ENCODE results near the gene EFCAB8. TPM values are rescaled to one million over a fixed set of nuclear protein-coding genes. Genes with fewer than 3 reads are reported as not detected.

The EFCAB8 gene
- polyA plus RNA-seq, 3 donors from 2014 or later = 0.20 TPM; not detected in 2

GRCh38 chr20:32829311-32830005 lies 29.3 kb upstream of the EFCAB8 start:
- peaks cover 2 to 10% (median 3%) of the 10 kb centered on the region in 3 donors for H3K27me3 Mint-ChIP-seq (ENCODE audit: low read depth in 3 of 3)
- peaks cover 54 to 71% of the 10 kb centered on the region in 2 donors for H3K4me1 Mint-ChIP-seq
- peak overlapping the region in 1 of 5 donors; percentile 5 for H3K4me3 Mint-ChIP-seq
- H3K36me3 Mint-ChIP-seq = peaks cover 9 to 23% (median 10%) of the 10 kb centered on the region in 3 donors
- DNase-seq = no peak
- peak overlapping the region in 5 of 6 donors; percentile 49 to 78 (median 60) for H3K27ac Mint-ChIP-seq
- H3K9me3 Mint-ChIP-seq = no peaks in the 10 kb centered on the region

GRCh38 chr20:32830437-32830836 lies 28.3 kb upstream of the EFCAB8 start:
- DNase-seq = no peak
- Mint-ChIP-seq H3K9me3 (no peaks in the 10 kb centered on the region), H3K4me3 (no peak overlapping the region), H3K27me3 (ENCODE audit: low read depth in 3 of 3) (peaks cover 2 to 10% (median 3%) of the 10 kb centered on the region in 3 donors), H3K4me1 (peaks cover 50 to 72% of the 10 kb centered on the region in 2 donors), H3K27ac (peak overlapping the region; percentile 1 to 78 (median 26)), H3K36me3 (peaks cover 9 to 23% (median 10%) of the 10 kb centered on the region in 3 donors)

- no peaks in the 10 kb centered on the region for H3K9me3 Mint-ChIP-seq
- H3K27me3 Mint-ChIP-seq (ENCODE audit: low read depth in 3 of 3) = peaks cover 0 to 10% (median 2%) of the 10 kb centered on the region in 3 donors
- H3K4me1 Mint-ChIP-seq = peaks cover 53 to 73% of the 10 kb centered on the region in 2 donors
- peaks cover 5 to 27% (median 6%) of the 10 kb centered on the region in 3 donors for H3K36me3 Mint-ChIP-seq
- peak overlapping the region in 5 of 6 donors; percentile 48 to 84 (median 79) for H3K27ac Mint-ChIP-seq
- H3K4me3 Mint-ChIP-seq = peak overlapping the region in 4 of 5 donors; percentile 19 to 74 (median 72)
- no peak for DNase-seq
Measured at GRCh38 chr20:32831982-32832381, 26.7 kb upstream of the EFCAB8 start.

- Mint-ChIP-seq H3K4me1 (peaks cover 53 to 72% of the 10 kb centered on the region in 2 donors), H3K9me3 (no peaks in the 10 kb centered on the region), H3K4me3 (peak overlapping the region; percentile 51 to 75 (median 72)), H3K36me3 (peaks cover 5 to 24% (median 9%) of the 10 kb centered on the region in 3 donors), H3K27ac (peak overlapping the region; percentile 47 to 85 (median 72)), H3K27me3 (ENCODE audit: low read depth in 3 of 3) (peaks cover 0 to 10% (median 2%) of the 10 kb centered on the region in 3 donors)
- DNase-seq = peak; percentile 41 to 51 (median 50)
Measured at GRCh38 chr20:32832664-32833063, 26.1 kb upstream of the EFCAB8 start.

- Mint-ChIP-seq H3K4me1 (peaks cover 36 to 49% of the 10 kb centered on the region in 2 donors), H3K27me3 (ENCODE audit: low read depth in 3 of 3) (peaks cover 0 to 7% (median 2%) of the 10 kb centered on the region in 3 donors), H3K9me3 (no peaks in the 10 kb centered on the region), H3K4me3 (no peak overlapping the region), H3K36me3 (peaks cover 3 to 29% (median 15%) of the 10 kb centered on the region in 3 donors), H3K27ac (peak overlapping the region in 2 of 6 donors; percentile 44 to 46)
- DNase-seq = no peak
Measured at GRCh38 chr20:32834972-32835371, 23.8 kb upstream of the EFCAB8 start.

GRCh38 chr20:32837157-32837556 lies 21.6 kb upstream of the EFCAB8 start:
- H3K4me3 Mint-ChIP-seq = no peak overlapping the region
- peaks cover 3 to 30% (median 15%) of the 10 kb centered on the region in 3 donors for H3K36me3 Mint-ChIP-seq
- no peak overlapping the region for H3K27ac Mint-ChIP-seq
- no peaks in the 10 kb centered on the region for H3K9me3 Mint-ChIP-seq
- DNase-seq = no peak
- peaks cover 27 to 44% of the 10 kb centered on the region in 2 donors for H3K4me1 Mint-ChIP-seq
- peaks cover 0 to 5% (median 2%) of the 10 kb centered on the region in 3 donors for H3K27me3 Mint-ChIP-seq (ENCODE audit: low read depth in 3 of 3)

- H3K9me3 Mint-ChIP-seq = no peaks in the 10 kb centered on the region
- no peaks in the 10 kb centered on the region for H3K27me3 Mint-ChIP-seq (ENCODE audit: low read depth in 3 of 3)
- H3K36me3 Mint-ChIP-seq = peaks cover 3 to 40% (median 19%) of the 10 kb centered on the region in 3 donors
- H3K27ac Mint-ChIP-seq = peak overlapping the region in 1 of 6 donors; percentile 57
- no peak overlapping the region for H3K4me3 Mint-ChIP-seq
- peaks cover 21 to 43% of the 10 kb centered on the region in 2 donors for H3K4me1 Mint-ChIP-seq
- DNase-seq = no peak
Measured at GRCh38 chr20:32839227-32839981, 19.3 kb upstream of the EFCAB8 start.

- H3K4me3 Mint-ChIP-seq = no peak overlapping the region
- no peaks in the 10 kb centered on the region for H3K27me3 Mint-ChIP-seq (ENCODE audit: low read depth in 3 of 3)
- H3K27ac Mint-ChIP-seq = peak overlapping the region in 2 of 6 donors; percentile 22 to 57
- no peak for DNase-seq
- peaks cover 23 to 43% of the 10 kb centered on the region in 2 donors for H3K4me1 Mint-ChIP-seq
- no peaks in the 10 kb centered on the region for H3K9me3 Mint-ChIP-seq
- peaks cover 7 to 43% (median 19%) of the 10 kb centered on the region in 3 donors for H3K36me3 Mint-ChIP-seq
Measured at GRCh38 chr20:32839982-32840285, 18.8 kb upstream of the EFCAB8 start.

GRCh38 chr20:32841174-32841573 lies 17.5 kb upstream of the EFCAB8 start:
- Mint-ChIP-seq H3K36me3 (peaks cover 8 to 42% (median 19%) of the 10 kb centered on the region in 3 donors), H3K4me1 (peaks cover 25 to 52% of the 10 kb centered on the region in 2 donors), H3K4me3 (no peak overlapping the region), H3K9me3 (no peaks in the 10 kb centered on the region), H3K27ac (peak overlapping the region in 2 of 6 donors; percentile 64 to 66), H3K27me3 (ENCODE audit: low read depth in 3 of 3) (no peaks in the 10 kb centered on the region)
- no peak for DNase-seq

GRCh38 chr20:32841632-32842031 lies 17.1 kb upstream of the EFCAB8 start:
- Mint-ChIP-seq H3K4me3 (no peak overlapping the region), H3K27ac (peak overlapping the region in 3 of 6 donors; percentile 4 to 68 (median 44)), H3K9me3 (no peaks in the 10 kb centered on the region), H3K4me1 (peaks cover 25 to 52% of the 10 kb centered on the region in 2 donors), H3K36me3 (peaks cover 8 to 41% (median 19%) of the 10 kb centered on the region in 3 donors), H3K27me3 (ENCODE audit: low read depth in 3 of 3) (peaks cover 0 to 2% (median 0%) of the 10 kb centered on the region in 3 donors)
- no peak for DNase-seq

GRCh38 chr20:32842688-32843524 lies 15.8 kb upstream of the EFCAB8 start:
- Mint-ChIP-seq H3K4me3 (no peak overlapping the region), H3K27ac (peak overlapping the region in 3 of 6 donors; percentile 10 to 69 (median 58)), H3K4me1 (peaks cover 24 to 57% of the 10 kb centered on the region in 2 donors), H3K36me3 (peaks cover 18 to 51% (median 24%) of the 10 kb centered on the region in 3 donors), H3K27me3 (ENCODE audit: low read depth in 3 of 3) (peaks cover 0 to 2% (median 0%) of the 10 kb centered on the region in 3 donors), H3K9me3 (no peaks in the 10 kb centered on the region)
- no peak for DNase-seq

- H3K4me3 Mint-ChIP-seq = no peak overlapping the region
- no peaks in the 10 kb centered on the region for H3K9me3 Mint-ChIP-seq
- H3K27me3 Mint-ChIP-seq (ENCODE audit: low read depth in 3 of 3) = peaks cover 0 to 2% (median 0%) of the 10 kb centered on the region in 3 donors
- no peak for DNase-seq
- peaks cover 24 to 58% of the 10 kb centered on the region in 2 donors for H3K4me1 Mint-ChIP-seq
- H3K27ac Mint-ChIP-seq = peak overlapping the region in 2 of 6 donors; percentile 30 to 34
- H3K36me3 Mint-ChIP-seq = peaks cover 15 to 51% (median 15%) of the 10 kb centered on the region in 3 donors
Measured at GRCh38 chr20:32845786-32846185, 12.9 kb upstream of the EFCAB8 start.

GRCh38 chr20:32846852-32847251 lies 11.9 kb upstream of the EFCAB8 start:
- Mint-ChIP-seq H3K4me1 (peaks cover 18 to 47% of the 10 kb centered on the region in 2 donors), H3K9me3 (no peaks in the 10 kb centered on the region), H3K27ac (peak overlapping the region in 1 of 6 donors; percentile 20), H3K27me3 (ENCODE audit: low read depth in 3 of 3) (peaks cover 0 to 3% (median 0%) of the 10 kb centered on the region in 3 donors), H3K36me3 (peaks cover 15 to 49% (median 16%) of the 10 kb centered on the region in 3 donors), H3K4me3 (no peak overlapping the region)
- no peak for DNase-seq

Measured in immature natural killer cell (primary cell).